Panc1 (cell line): ENCODE measurements around the gene MFF. TPM values are rescaled to one million over a fixed set of nuclear protein-coding genes. Genes with fewer than 3 reads are reported as not detected.

Experiments
- ATAC-seq: fragments of 200-7000 bp; cut with Tn5 transposase; 2 replicates; pipeline ENCODE4 v1.9.1; 2020; ENCODE audit warnings: mild to moderate bottlenecking, moderate library complexity
- BruUV-seq: library from RNA; stranded (reverse); fragments of 400-500 nt; replicated peaks from 2 replicates; lab custom pipeline; 2021; lab: Mats Ljungman, UMichigan
- CTCF ChIA-PET: fragments of 300-600 bp; sonication (Branson Sonifier 250); formaldehyde crosslinking; loops from one replicate; lab custom pipeline; 2022; ENCODE audit warnings: antibody characterized with exemption; lab: Charles Lee
- POLR2A ChIA-PET: fragments of 300-600 bp; sonication (Branson Sonifier 250); formaldehyde crosslinking; loops from one replicate; lab custom pipeline; 2022; ENCODE audit warnings: antibody characterized with exemption; lab: Charles Lee
- DNase-seq: peaks from one replicate; pipeline ENCODE4 v3.0.0-alpha.2; 2010; ENCODE audit warnings: low read depth, low spot score
- H3K27ac ChIP-seq: 2 replicates; pipeline ENCODE4 v1.5.1; 2011; ENCODE audit warnings: mild to moderate bottlenecking, low read length, inconsistent platforms
- H3K27me3 ChIP-seq: fragments of 200-500 bp; sonication (Bioruptor generic); 2 replicates; pipeline ENCODE4 v1.6.0; 2014; ENCODE audit warnings: low read length, inconsistent platforms; ENCODE audit not compliant: control insufficient read depth, insufficient read depth
- H3K36me3 ChIP-seq: fragments of 200-500 bp; sonication (Bioruptor generic); 2 replicates; pipeline ENCODE4 v1.5.1; 2014; ENCODE audit warnings: inconsistent platforms, mild to moderate bottlenecking, low read length, moderate library complexity; ENCODE audit not compliant: control insufficient read depth, insufficient read depth
- H3K4me1 ChIP-seq: 2 replicates; pipeline ENCODE4 v1.5.1; 2011; ENCODE audit warnings: inconsistent platforms, mild to moderate bottlenecking, low read length, moderate library complexity; ENCODE audit not compliant: control insufficient read depth, insufficient read depth
- H3K4me3 ChIP-seq, 2 experiments: 2 replicates each; pipeline ENCODE4 v1.5.1; 2011 to 2012; ENCODE audit warnings: low read depth in 2 of 2, low read length in 2 of 2, mild to moderate bottlenecking in 2 of 2, inconsistent platforms in 1 of 2, moderate library complexity in 1 of 2
- H3K9me3 ChIP-seq: fragments of 200-500 bp; sonication (Bioruptor generic); 2 replicates; pipeline ENCODE4 v1.5.1; 2014; ENCODE audit warnings: low read depth, mild to moderate bottlenecking, inconsistent platforms, low read length, moderate library complexity; ENCODE audit not compliant: control insufficient read depth, insufficient read depth
- POLR2AphosphoS5 ChIP-seq: IDR thresholded peaks from 2 replicates; pipeline ENCODE4 v1.6.1; 2012; ENCODE audit warnings: mild to moderate bottlenecking, low read depth, low read length, moderate library complexity
- SIN3A ChIP-seq: IDR thresholded peaks from 2 replicates; pipeline ENCODE4 v1.6.1; 2012; ENCODE audit warnings: low read depth, mild to moderate bottlenecking, low read length, moderate library complexity, borderline replicate concordance; ENCODE audit not compliant: insufficient read depth
- TCF7L2 ChIP-seq: IDR thresholded peaks from 2 replicates; pipeline ENCODE4 v1.6.1; 2011; ENCODE audit warnings: mild to moderate bottlenecking, low read depth, low read length, inconsistent platforms
- in situ Hi-C: cut with HindIII; loops from 2 replicates; pipeline ENCODE4 v1.10.0; 2016; ENCODE audit warnings: low sequenced_read_pairs, low pct_unique_long_range_greater_than_20kb
- intact Hi-C: fragments of 100-400 bp; cut with micrococcal nuclease; formaldehyde crosslinking; loops from one replicate; pipeline ENCODE4 v1.10.0; 2022; ENCODE audit not compliant: unreplicated experiment
- total RNA-seq: library from RNA; stranded (reverse); gene quantifications from one replicate; pipeline ENCODE4 v1.2.1, GENCODE V29; 2021; ENCODE audit not compliant: unreplicated experiment
- TF ChIP-seq, protein P1 (sequence below): fragments of 450-650 bp; IDR thresholded peaks from 2 replicates; pipeline ENCODE4 v1.5.1; 2017; ENCODE audit warnings: mild to moderate bottlenecking
- TF ChIP-seq, protein P2 (sequence below), 2 experiments: IDR thresholded peaks; 2 replicates each; pipeline ENCODE4 v1.6.1; 2011 to 2012; ENCODE audit warnings: low read depth in 2 of 2, control low read depth in 1 of 2, low read length in 1 of 2, mild to moderate bottlenecking in 1 of 2, moderate library complexity in 1 of 2; ENCODE audit not compliant: insufficient read depth in 1 of 2

MFF gene
- total RNA-seq, 1 experiment from 2014 or later, result 60.6 TPM

DNA sequence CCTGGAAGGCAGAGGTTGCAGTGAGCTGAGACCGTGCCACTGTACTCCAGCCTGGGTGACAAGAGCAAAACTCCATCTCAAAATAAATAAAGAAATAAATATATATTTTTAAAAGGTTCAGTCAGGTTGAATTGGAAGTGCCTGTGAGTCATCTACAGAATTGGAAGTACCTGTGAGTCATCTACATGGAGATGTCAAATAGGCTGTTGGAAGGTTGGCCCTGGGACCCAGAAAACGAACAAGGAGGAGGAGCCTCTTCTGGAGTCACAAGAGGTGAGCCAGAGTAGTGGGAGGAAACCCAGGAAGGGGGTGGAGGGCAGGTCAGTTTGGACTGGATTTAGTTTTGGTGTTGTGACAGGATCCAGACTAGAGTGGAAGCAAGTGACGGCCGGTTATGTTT lies 77.9 kb downstream of the MFF start:
- Histone ChIP-seq H3K27ac (no peak overlapping the region), H3K4me3 (no peak overlapping the region), H3K4me1 (peaks cover 12% of the 10 kb centered on the region), H3K9me3 (no peaks in the 10 kb centered on the region), H3K36me3 (no peaks in the 10 kb centered on the region), H3K27me3 (no peaks in the 10 kb centered on the region)
- TF ChIP-seq, protein P1, sequence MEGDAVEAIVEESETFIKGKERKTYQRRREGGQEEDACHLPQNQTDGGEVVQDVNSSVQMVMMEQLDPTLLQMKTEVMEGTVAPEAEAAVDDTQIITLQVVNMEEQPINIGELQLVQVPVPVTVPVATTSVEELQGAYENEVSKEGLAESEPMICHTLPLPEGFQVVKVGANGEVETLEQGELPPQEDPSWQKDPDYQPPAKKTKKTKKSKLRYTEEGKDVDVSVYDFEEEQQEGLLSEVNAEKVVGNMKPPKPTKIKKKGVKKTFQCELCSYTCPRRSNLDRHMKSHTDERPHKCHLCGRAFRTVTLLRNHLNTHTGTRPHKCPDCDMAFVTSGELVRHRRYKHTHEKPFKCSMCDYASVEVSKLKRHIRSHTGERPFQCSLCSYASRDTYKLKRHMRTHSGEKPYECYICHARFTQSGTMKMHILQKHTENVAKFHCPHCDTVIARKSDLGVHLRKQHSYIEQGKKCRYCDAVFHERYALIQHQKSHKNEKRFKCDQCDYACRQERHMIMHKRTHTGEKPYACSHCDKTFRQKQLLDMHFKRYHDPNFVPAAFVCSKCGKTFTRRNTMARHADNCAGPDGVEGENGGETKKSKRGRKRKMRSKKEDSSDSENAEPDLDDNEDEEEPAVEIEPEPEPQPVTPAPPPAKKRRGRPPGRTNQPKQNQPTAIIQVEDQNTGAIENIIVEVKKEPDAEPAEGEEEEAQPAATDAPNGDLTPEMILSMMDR, result no peak
- TF ChIP-seq SIN3A (no peak), TCF7L2 (no peak), POLR2AphosphoS5 (no peak)
- TF ChIP-seq, protein P2, sequence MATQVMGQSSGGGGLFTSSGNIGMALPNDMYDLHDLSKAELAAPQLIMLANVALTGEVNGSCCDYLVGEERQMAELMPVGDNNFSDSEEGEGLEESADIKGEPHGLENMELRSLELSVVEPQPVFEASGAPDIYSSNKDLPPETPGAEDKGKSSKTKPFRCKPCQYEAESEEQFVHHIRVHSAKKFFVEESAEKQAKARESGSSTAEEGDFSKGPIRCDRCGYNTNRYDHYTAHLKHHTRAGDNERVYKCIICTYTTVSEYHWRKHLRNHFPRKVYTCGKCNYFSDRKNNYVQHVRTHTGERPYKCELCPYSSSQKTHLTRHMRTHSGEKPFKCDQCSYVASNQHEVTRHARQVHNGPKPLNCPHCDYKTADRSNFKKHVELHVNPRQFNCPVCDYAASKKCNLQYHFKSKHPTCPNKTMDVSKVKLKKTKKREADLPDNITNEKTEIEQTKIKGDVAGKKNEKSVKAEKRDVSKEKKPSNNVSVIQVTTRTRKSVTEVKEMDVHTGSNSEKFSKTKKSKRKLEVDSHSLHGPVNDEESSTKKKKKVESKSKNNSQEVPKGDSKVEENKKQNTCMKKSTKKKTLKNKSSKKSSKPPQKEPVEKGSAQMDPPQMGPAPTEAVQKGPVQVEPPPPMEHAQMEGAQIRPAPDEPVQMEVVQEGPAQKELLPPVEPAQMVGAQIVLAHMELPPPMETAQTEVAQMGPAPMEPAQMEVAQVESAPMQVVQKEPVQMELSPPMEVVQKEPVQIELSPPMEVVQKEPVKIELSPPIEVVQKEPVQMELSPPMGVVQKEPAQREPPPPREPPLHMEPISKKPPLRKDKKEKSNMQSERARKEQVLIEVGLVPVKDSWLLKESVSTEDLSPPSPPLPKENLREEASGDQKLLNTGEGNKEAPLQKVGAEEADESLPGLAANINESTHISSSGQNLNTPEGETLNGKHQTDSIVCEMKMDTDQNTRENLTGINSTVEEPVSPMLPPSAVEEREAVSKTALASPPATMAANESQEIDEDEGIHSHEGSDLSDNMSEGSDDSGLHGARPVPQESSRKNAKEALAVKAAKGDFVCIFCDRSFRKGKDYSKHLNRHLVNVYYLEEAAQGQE (IDR thresholded peaks at IDR 0.05; ENCODE audit: insufficient read depth in 1 of 2, low read depth in 2 of 2, low read length in 1 of 2), result no peak
- ChIA-PET CTCF (no interaction called here), POLR2A (no interaction called here)
- BruUV-seq, result no TSS peak
- intact Hi-C loops, result loop anchor here (10.0 kb wide), 2 partner anchors 162 to 252 kb away; no protein-coding TSS in a partner anchor
- ATAC-seq (no peak), DNase-seq (no peak)
- in situ Hi-C loops, result no loop called here

DNA sequence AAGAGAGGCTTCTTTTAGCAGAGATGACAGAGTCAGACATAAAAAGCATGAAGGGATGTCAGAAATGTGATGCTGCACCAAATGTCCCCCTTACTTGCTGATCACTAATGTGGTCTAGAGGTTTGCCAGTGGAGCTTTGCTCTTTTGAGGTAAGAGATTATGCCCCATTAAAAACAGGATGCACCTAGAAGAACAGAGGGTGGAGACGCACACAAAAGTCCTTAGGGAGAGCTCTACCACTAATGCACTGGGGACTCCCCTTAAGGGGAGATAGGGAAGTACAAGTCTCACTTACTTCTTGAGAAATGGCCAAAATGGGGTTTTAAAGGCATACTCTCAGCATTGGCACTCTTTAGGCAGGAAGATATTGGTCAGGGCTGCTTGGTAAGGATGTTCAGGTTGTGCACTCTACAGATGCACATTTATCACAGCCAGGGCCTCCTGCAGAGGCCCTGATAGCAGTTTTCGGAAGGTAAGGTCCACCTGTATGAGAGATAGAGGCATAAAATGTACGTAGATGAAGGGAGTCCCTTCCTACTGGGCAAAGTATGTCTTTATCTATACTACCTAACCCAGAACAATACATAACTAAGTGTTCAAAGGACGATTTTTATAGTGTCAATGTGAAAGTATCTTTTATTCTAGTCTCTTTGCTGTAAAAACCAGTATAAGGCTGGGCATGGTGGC lies 79.7 kb downstream of the MFF start:
- Histone ChIP-seq H3K36me3 (no peaks in the 10 kb centered on the region), H3K4me3 (no peak overlapping the region), H3K27ac (no peak overlapping the region), H3K9me3 (no peaks in the 10 kb centered on the region), H3K4me1 (peaks cover 12% of the 10 kb centered on the region), H3K27me3 (no peaks in the 10 kb centered on the region)
- ChIA-PET POLR2A (no interaction called here), CTCF (no interaction called here)
- in situ Hi-C loops (no loop called here), intact Hi-C loops (loop anchor here (10.0 kb wide), 2 partner anchors 160 to 250 kb away; no protein-coding TSS in a partner anchor)
- ATAC-seq (no peak), DNase-seq (no peak)
- BruUV-seq, result no TSS peak
- TF ChIP-seq, protein P2 (IDR thresholded peaks at IDR 0.05; ENCODE audit: insufficient read depth in 1 of 2, low read depth in 2 of 2, low read length in 1 of 2), result no peak
- TF ChIP-seq, protein P1, result no peak
- no peak for TF ChIP-seq POLR2AphosphoS5
